H1 (cell line): ENCODE results near the gene IFNL1. TPM values are rescaled to one million over a fixed set of nuclear protein-coding genes. Genes with fewer than 3 reads are reported as not detected.

Experiments used
- BCL11A ChIP-seq, 2 experiments: IDR thresholded peaks; one replicate each; pipeline ENCODE4 v1.6.1; 2011; ENCODE audit warnings: low read depth in 2 of 2, low read length in 2 of 2, mild to moderate bottlenecking in 2 of 2
- CTBP2 ChIP-seq: IDR thresholded peaks from 2 replicates; pipeline ENCODE4 v1.7.0; 2011; ENCODE audit warnings: borderline replicate concordance, mild to moderate bottlenecking, moderate library complexity, mixed read lengths, low read length; ENCODE audit not compliant: insufficient read depth, insufficient read length
- EZH2 ChIP-seq: fragments of 200-600 bp; sonication (generic); IDR thresholded peaks from 2 replicates; pipeline ENCODE4 v1.7.1; 2012; ENCODE audit warnings: low read depth, mild to moderate bottlenecking, moderate library complexity, low read length, inconsistent platforms; ENCODE audit not compliant: severe bottlenecking
- PHF8 ChIP-seq: fragments of 200-600 bp; sonication (generic); conservative IDR thresholded peaks from 2 replicates; pipeline ENCODE4 v1.7.1; 2012; ENCODE audit warnings: low read depth, mild to moderate bottlenecking, inconsistent platforms, low read length, moderate library complexity
- polyA plus RNA-seq, 7 experiments: library from polyadenylated mRNA; depleted of rRNA in 3 of 7; stranded (reverse) in 5 of 7; unstranded in 2 of 7; fragments of >200 nt in 5 of 7; fragments of 200-250 nt in 2 of 7; gene quantifications; 1 replicate in 5 of 7; 2 replicates in 1 of 7; 4 replicates in 1 of 7; pipeline versions ENCODE4 v1.2.1 to v1.2.3, GENCODE V29; 2011 to 2013; ENCODE audit warnings: missing spikeins in 2 of 7, mixed read lengths in 2 of 7
- total RNA-seq: library from RNA; stranded (reverse); fragmentation: NEBNext Ultra II Directional; extraction: Animal tissue kit (Norgen Biotek cat#: 25700); gene quantifications from 2 replicates; pipeline ENCODE4 v1.2.1, GENCODE V29; 2021

IFNL1 gene
- total and polyA plus RNA-seq, 2 of the 8 experiments (the other 6 are each of a cell fraction or from before 2014, with no cell fraction given): not detected

GRCh38 chr19:39321832-39322176 lies 25.6 kb downstream of the IFNL1 start (continued):
- TF ChIP-seq PHF8 (no peak), CTBP2 (no peak), BCL11A (IDR thresholded peaks at IDR 0.05; ENCODE audit: low read depth in 2 of 2, low read length in 2 of 2) (no peak), EZH2 (no peak)
